ENCODE data around the gene PSME3IP1.

- TF ChIP-seq POLR2AphosphoS5 (IDR thresholded peaks at IDR 0.05; ENCODE audit: low read depth, low read length) = no peak
- no peak for TF ChIP-seq POLR2A (IDR thresholded peaks at IDR 0.05; ENCODE audit: low read depth, low read length)
- TF ChIP-seq TAF1 (IDR thresholded peaks at IDR 0.05; ENCODE audit: borderline replicate concordance, low read depth, low read length) = no peak
Measured at GRCh38 chr16:57132470-57132869, 53.4 kb downstream of the PSME3IP1 start.

Measured in GM12892 (cell line).